ENCODE measurements around the gene LYRM2. TPM values are rescaled to one million over a fixed set of nuclear protein-coding genes. Genes with fewer than 3 reads are reported as not detected.
A peak's percentile ranks its signal among the peaks of the same experiment; 100 is the strongest.

LYRM2 gene
- total RNA-seq, 1 donor from 2014 or later = 32.9 TPM

GRCh38 chr6:89630488-89630887 lies 8.1 kb downstream of the LYRM2 start:
- no peak overlapping the region for H3K27ac Mint-ChIP-seq
- H3K36me3 Mint-ChIP-seq = peaks cover 19% of the 10 kb centered on the region
- H3K4me3 Mint-ChIP-seq = no peak overlapping the region
- no peak for TF ChIP-seq CTCF (conservative IDR thresholded peaks at IDR 0.05)
- H3K9me3 Mint-ChIP-seq = no peaks in the 10 kb centered on the region
- no peak for DNase-seq (ENCODE audit: extremely low spot score, unreplicated experiment)
- H3K4me1 Mint-ChIP-seq (ENCODE audit: unreplicated experiment) = no peaks in the 10 kb centered on the region
- H3K27me3 Mint-ChIP-seq = no peaks in the 10 kb centered on the region

DNA sequence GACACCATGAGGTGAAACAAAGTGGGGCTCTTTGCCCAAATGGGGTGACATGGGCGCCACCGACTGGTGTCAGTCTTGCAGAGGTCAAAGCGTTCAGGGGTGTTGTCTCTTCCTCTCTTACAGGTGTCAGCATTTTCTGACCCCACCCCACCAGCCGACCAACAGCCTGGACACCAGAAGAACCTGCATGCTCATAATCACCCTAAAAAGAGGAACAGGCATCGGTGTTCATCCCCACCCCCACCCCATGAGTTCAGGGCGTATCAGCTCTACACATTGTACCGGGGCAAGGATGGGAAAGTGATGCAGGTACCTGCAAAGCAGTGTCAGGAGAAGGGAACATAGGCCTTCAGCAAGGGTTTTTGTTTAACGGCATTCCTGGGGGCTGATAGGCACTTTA lies 14.8 kb downstream of the LYRM2 start:
- Mint-ChIP-seq H3K4me3 (no peak overlapping the region), H3K27ac (no peak overlapping the region), H3K4me1 (ENCODE audit: unreplicated experiment) (no peaks in the 10 kb centered on the region), H3K27me3 (no peaks in the 10 kb centered on the region), H3K36me3 (peaks cover 7% of the 10 kb centered on the region), H3K9me3 (no peaks in the 10 kb centered on the region)
- no peak for DNase-seq (ENCODE audit: extremely low spot score, unreplicated experiment)
- TF ChIP-seq CTCF (conservative IDR thresholded peaks at IDR 0.05) = no peak

DNA sequence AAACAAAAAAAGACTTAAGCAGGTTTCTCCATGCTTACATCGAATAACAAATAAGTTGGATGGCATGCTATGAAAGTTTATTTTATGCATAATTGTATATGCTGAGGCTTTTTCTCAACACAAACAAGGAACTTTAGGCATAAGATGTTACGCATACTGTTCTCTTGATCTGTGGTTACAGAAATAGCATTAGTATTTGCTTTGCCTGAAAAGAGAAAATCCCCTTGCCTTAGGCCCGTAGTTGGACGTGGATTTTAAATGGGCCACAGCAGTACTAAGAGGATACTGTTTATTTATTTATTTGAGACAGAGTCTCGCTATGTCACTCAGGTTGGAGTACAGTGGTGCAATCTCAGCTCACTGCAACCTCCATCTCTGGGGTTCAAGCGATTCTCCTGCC lies 19.0 kb downstream of the LYRM2 start:
- Mint-ChIP-seq H3K4me1 (ENCODE audit: unreplicated experiment) (no peaks in the 10 kb centered on the region), H3K9me3 (no peaks in the 10 kb centered on the region), H3K4me3 (no peak overlapping the region), H3K36me3 (peaks cover 3% of the 10 kb centered on the region), H3K27me3 (no peaks in the 10 kb centered on the region), H3K27ac (no peak overlapping the region)
- TF ChIP-seq CTCF (conservative IDR thresholded peaks at IDR 0.05) = no peak
- DNase-seq (ENCODE audit: extremely low spot score, unreplicated experiment) = no peak

DNA sequence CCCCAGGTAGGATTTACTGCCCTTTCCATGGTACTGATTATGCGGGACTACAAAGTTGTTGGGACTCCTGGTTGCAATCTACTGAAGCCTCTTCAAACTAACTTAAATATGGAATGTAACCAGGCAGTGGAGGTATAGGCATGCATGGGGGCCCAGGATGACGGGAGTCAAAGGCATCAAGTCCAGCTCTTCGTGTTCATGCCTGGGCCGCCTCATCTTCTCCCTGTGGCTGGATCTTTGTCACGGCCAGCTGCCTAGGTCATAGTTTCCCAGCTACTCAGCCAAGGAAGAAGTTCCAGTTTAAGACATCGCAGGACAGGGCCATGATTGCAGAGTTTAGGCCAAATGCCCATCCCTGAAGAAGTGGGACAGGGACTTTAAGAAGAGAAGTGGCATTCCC lies 20.5 kb downstream of the LYRM2 start:
- TF ChIP-seq CTCF (conservative IDR thresholded peaks at IDR 0.05) = no peak
- H3K27me3 Mint-ChIP-seq = no peaks in the 10 kb centered on the region
- peaks cover 3% of the 10 kb centered on the region for H3K36me3 Mint-ChIP-seq
- no peak overlapping the region for H3K27ac Mint-ChIP-seq
- no peaks in the 10 kb centered on the region for H3K4me1 Mint-ChIP-seq (ENCODE audit: unreplicated experiment)
- no peak for DNase-seq (ENCODE audit: extremely low spot score, unreplicated experiment)
- no peak overlapping the region for H3K4me3 Mint-ChIP-seq
- H3K9me3 Mint-ChIP-seq = no peaks in the 10 kb centered on the region

DNA sequence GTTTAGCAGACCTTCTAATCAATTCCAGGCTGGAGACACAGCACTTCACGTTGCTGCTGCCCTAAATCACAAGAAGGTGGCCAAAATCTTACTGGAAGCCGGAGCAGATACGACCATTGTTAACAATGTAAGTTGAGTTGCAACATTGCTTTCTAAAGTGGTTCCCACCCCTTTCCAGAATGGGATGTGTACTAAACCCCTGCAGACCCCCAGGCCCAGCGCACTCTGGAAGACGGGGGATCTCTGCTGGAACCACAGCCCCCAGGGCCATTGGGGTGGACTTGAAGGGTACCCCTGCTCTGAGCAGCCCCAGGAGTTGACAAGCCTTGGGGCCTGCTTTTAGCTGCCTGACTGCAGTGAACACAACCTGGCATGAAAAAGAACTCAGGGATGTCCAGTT lies 22.0 kb downstream of the LYRM2 start:
- TF ChIP-seq CTCF (conservative IDR thresholded peaks at IDR 0.05) = no peak
- Mint-ChIP-seq H3K9me3 (no peaks in the 10 kb centered on the region), H3K27me3 (no peaks in the 10 kb centered on the region), H3K36me3 (peaks cover 3% of the 10 kb centered on the region), H3K4me3 (no peak overlapping the region), H3K27ac (no peak overlapping the region), H3K4me1 (ENCODE audit: unreplicated experiment) (no peaks in the 10 kb centered on the region)
- peak; percentile 58 for DNase-seq (ENCODE audit: extremely low spot score, unreplicated experiment)

- Mint-ChIP-seq H3K9me3 (no peaks in the 10 kb centered on the region), H3K27me3 (no peaks in the 10 kb centered on the region), H3K4me1 (ENCODE audit: unreplicated experiment) (no peaks in the 10 kb centered on the region), H3K36me3 (peaks cover 3% of the 10 kb centered on the region), H3K4me3 (no peak overlapping the region), H3K27ac (no peak overlapping the region)
- TF ChIP-seq CTCF (conservative IDR thresholded peaks at IDR 0.05) = no peak
- peak; percentile 31 for DNase-seq (ENCODE audit: extremely low spot score, unreplicated experiment)
Measured at GRCh38 chr6:89615882-89616281, 22.7 kb downstream of the LYRM2 start.
